Lower lobe of right lung (tissue), 2 donors: ENCODE results near the gene ZNF408. TPM values are rescaled to one million over a fixed set of nuclear protein-coding genes. Genes with fewer than 3 reads are reported as not detected.

Experiments
- ATAC-seq, 2 donors: fragments of 200-7000 bp; cut with Tn5 transposase; one replicate each; pipeline ENCODE4 v1.9.1; 2020 to 2022; ENCODE audit warnings: mild to moderate bottlenecking in 2 of 2, moderate library complexity in 2 of 2
- DNase-seq: peaks from one replicate; pipeline ENCODE4 v3.0.0-alpha.2; 2020
- H3K27ac ChIP-seq: fragments of 200-600 bp; one replicate; pipeline ENCODE4 v1.8.0; 2022
- H3K27me3 ChIP-seq: fragments of 200-600 bp; one replicate; pipeline ENCODE4 v1.8.0; 2022; ENCODE audit warnings: low read depth
- H3K36me3 ChIP-seq: fragments of 200-600 bp; one replicate; pipeline ENCODE4 v1.8.0; 2022; ENCODE audit warnings: mild to moderate bottlenecking
- H3K4me1 ChIP-seq: fragments of 200-600 bp; one replicate; pipeline ENCODE4 v1.8.0; 2022
- H3K4me3 ChIP-seq: fragments of 200-600 bp; one replicate; pipeline ENCODE4 v1.8.0; 2022; ENCODE audit warnings: mild to moderate bottlenecking
- H3K9me3 ChIP-seq: fragments of 200-600 bp; one replicate; pipeline ENCODE4 v1.8.0; 2022
- intact Hi-C: fragments of 100-400 bp; cut with DNase I; formaldehyde crosslinking; loops from one replicate; pipeline ENCODE4 v1.11.0; 2022
- total RNA-seq: library from RNA; stranded (reverse); fragmentation: NEBNext Ultra II Directional; extraction: Animal tissue kit (Norgen Biotek cat#: 25700); gene quantifications from one replicate; pipeline ENCODE4 v1.2.1, GENCODE V29; 2021
- TF ChIP-seq, protein P1 (sequence below): fragments of 200-600 bp; IDR thresholded peaks from one replicate; pipeline ENCODE4 v1.8.0; 2022; ENCODE audit warnings: antibody characterized with exemption, mild to moderate bottlenecking
- donor health status: DM: no; HTN: yes; CAD: no; lungs with severe emphysema.

ZNF408 gene
- total RNA-seq, 1 donor from 2014 or later = 8.6 TPM

DNA sequence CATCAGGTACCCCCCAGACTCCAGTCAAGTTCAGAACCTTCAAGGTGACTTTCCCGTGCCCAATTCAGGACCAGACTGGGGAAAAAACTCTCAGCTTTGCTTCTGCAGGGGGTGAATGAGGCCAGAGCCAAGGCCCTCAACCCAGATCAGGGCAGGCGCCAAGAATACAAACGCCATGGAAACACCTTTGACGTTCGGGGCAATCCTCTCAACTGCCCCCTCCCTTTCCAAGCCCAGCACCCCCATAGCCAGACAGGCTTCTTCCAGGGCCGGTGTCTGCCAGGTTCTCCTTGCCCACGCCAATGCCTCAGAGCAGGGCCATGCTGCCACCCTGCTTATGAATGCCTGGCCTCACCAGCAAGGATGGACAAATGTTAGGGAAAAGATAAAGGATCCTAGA, 6.2 kb upstream of the ZNF408 start:
- H3K9me3 ChIP-seq = no peaks in the 10 kb centered on the region
- H3K36me3 ChIP-seq = peaks cover 68% of the 10 kb centered on the region
- TF ChIP-seq, protein P1, sequence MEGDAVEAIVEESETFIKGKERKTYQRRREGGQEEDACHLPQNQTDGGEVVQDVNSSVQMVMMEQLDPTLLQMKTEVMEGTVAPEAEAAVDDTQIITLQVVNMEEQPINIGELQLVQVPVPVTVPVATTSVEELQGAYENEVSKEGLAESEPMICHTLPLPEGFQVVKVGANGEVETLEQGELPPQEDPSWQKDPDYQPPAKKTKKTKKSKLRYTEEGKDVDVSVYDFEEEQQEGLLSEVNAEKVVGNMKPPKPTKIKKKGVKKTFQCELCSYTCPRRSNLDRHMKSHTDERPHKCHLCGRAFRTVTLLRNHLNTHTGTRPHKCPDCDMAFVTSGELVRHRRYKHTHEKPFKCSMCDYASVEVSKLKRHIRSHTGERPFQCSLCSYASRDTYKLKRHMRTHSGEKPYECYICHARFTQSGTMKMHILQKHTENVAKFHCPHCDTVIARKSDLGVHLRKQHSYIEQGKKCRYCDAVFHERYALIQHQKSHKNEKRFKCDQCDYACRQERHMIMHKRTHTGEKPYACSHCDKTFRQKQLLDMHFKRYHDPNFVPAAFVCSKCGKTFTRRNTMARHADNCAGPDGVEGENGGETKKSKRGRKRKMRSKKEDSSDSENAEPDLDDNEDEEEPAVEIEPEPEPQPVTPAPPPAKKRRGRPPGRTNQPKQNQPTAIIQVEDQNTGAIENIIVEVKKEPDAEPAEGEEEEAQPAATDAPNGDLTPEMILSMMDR = no peak
- H3K4me3 ChIP-seq = no peak overlapping the region
- no peaks in the 10 kb centered on the region for H3K27me3 ChIP-seq
- DNase-seq (no peak), ATAC-seq (no peak)
- H3K4me1 ChIP-seq = peaks cover 38% of the 10 kb centered on the region
- intact Hi-C loops = no loop called here
- H3K27ac ChIP-seq = no peak overlapping the region

DNA sequence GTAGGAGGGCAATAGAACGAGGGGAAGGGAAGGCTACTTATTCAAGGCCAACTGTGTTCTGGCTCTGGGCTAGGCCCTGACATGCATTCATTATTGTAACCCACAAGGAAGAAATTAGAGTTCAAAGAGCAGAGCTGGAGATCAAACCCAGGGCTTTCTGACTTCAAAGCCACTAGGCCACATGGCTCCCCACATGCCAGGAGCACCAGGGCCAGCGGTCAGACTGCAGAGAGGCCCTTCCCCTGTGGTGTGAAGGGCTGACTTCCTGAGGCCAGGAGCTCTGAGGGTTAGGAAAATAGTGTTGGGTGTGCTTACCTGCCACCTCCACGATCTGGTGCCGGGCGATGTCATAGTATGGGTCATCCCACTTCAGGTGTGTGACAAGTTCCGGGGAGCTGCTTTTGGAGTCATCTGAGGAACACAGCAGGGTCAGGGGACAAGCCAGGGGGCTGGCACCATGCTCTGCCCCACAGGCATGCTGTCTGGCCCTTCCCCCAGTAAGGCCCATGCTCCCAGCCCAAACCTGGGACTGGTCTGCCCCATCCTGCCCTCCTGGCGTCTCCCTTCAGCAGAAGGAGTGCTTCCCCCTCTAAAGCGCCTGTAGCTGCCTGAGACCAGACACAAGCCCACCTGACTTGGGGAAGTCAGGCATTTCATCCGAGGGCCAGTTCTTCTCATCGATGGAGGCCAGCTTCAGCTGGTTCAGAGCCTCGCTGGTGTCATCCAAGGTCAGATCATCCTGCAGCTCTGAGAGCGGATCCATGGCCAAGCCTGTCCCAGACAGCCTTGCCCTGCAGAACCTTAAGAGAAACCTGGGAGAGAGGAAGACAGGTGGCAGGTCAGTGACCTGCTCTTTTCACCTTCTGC, 5.3 kb upstream of the ZNF408 start:
- TF ChIP-seq, protein P1 = no peak
- intact Hi-C loops = no loop called here
- Histone ChIP-seq H3K9me3 (no peaks in the 10 kb centered on the region), H3K27ac (no peak overlapping the region), H3K4me3 (no peak overlapping the region), H3K36me3 (peaks cover 64% of the 10 kb centered on the region), H3K4me1 (peaks cover 40% of the 10 kb centered on the region), H3K27me3 (no peaks in the 10 kb centered on the region)
- DNase-seq (no peak), ATAC-seq (no peak)

DNA sequence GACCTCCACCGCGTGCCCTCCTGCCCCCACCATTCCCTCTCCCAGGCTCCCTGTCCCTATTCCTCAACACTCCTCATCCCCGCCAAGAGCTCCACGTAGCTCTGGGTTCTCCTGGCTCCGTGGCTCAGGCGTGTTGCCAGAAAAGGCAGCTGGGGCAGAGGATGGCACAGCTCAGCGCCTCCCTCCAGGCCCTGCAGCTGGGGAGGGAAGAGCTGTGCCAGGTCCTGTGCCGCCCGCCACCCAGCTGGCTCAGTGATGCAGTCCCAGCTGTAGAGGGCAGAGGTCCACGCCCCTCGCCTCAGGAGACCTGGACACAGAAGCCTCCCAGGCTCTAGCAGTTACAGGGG, 4.6 kb upstream of the ZNF408 start:
- ATAC-seq = no peak
- H3K27ac ChIP-seq = peak overlapping the region; percentile 21
- DNase-seq = no peak
- H3K4me3 ChIP-seq = no peak overlapping the region
- intact Hi-C loops = no loop called here
- peaks cover 40% of the 10 kb centered on the region for H3K4me1 ChIP-seq
- no peaks in the 10 kb centered on the region for H3K9me3 ChIP-seq
- H3K36me3 ChIP-seq = peaks cover 58% of the 10 kb centered on the region
- H3K27me3 ChIP-seq = no peaks in the 10 kb centered on the region
- TF ChIP-seq, protein P1 = no peak

DNA sequence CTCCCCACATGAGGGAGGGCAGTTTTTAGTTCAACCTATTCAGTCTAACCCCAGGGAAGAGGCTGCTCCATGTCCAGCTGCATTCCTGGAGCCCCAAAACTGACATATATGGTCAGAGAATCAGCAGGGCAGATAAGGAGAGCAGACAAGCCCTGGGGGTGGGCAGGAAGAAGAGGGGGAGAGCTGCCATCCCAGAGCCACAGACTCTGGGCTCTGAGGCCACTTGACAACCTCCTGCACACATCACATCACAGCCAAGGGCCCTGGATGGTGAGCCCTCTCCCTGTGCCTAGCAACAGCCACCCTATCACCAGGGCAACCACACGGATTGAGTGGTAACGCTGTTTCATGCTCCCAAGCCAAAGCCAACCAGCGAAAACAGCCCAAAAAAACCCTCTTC, 3.5 kb upstream of the ZNF408 start:
- Histone ChIP-seq H3K36me3 (peaks cover 48% of the 10 kb centered on the region), H3K27me3 (no peaks in the 10 kb centered on the region), H3K4me1 (peaks cover 49% of the 10 kb centered on the region), H3K9me3 (no peaks in the 10 kb centered on the region), H3K4me3 (no peak overlapping the region), H3K27ac (peak overlapping the region; percentile 21)
- TF ChIP-seq, protein P1 = no peak
- intact Hi-C loops = no loop called here
- ATAC-seq = no peak
- DNase-seq = no peak

DNA sequence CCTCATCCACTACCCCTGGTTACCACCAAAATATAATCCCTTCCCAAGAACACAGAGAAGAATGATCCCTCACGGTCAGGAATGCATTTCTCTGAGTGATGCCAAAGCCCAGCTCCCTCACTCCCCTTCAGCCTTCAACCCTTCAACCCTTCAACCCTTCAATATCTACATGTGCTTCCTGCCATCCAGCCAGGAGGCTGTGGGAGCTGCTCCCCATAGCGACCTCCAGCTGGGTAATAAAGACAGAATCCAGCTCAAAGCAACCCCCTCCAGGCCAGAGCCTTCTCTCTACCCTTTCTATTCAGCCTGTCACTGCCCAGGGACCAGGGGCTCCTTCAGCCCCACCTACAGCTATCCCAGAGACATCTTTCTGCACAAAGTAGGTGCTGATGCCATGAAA, 3.1 kb upstream of the ZNF408 start:
- TF ChIP-seq, protein P1 = no peak
- H3K27me3 ChIP-seq = no peaks in the 10 kb centered on the region
- DNase-seq = no peak
- ATAC-seq = no peak
- H3K9me3 ChIP-seq = no peaks in the 10 kb centered on the region
- H3K4me1 ChIP-seq = peaks cover 53% of the 10 kb centered on the region
- no peak overlapping the region for H3K27ac ChIP-seq
- H3K36me3 ChIP-seq = peaks cover 49% of the 10 kb centered on the region
- no peak overlapping the region for H3K4me3 ChIP-seq
- intact Hi-C loops = no loop called here
